GM20431 (cell line): ENCODE data around the gene IQCE.
"Not testable (repeated sequence)": the region's sequence is repeated elsewhere in the genome, so short reads cannot be mapped to it uniquely, and the experiment has no call there.

Experiments used
- in situ Hi-C: fragments of 300-500 bp; cut with MseI, MboI; formaldehyde crosslinking; loops from one replicate; pipeline ENCODE4 v1.15.0; 2020; ENCODE audit warnings: low sequenced_read_pairs; ENCODE audit not compliant: unreplicated experiment

The IQCE gene

GRCh38 chr7:2551418-2551817 lies 7.4 kb upstream of the IQCE start:
- in situ Hi-C loops = no loop called here

GRCh38 chr7:2553108-2553507 lies 5.7 kb upstream of the IQCE start:
- in situ Hi-C loops = no loop called here

GRCh38 chr7:2553831-2554581 lies 4.8 kb upstream of the IQCE start:
- in situ Hi-C loops = no loop called here

- in situ Hi-C loops = no loop called here
Measured at GRCh38 chr7:2554661-2555111, 4.1 kb upstream of the IQCE start.

GRCh38 chr7:2555121-2556052 lies 3.4 kb upstream of the IQCE start, which contains the start of gene BRAT1:
BRAT1 (minus strand) TSS chr7:2555524; CDS start chr7:2554431, 1,093 bp downstream.
- in situ Hi-C loops = no loop called here

GRCh38 chr7:2559283-2559950 lies 638 bp downstream of the IQCE start:
- in situ Hi-C loops = no loop called here

GRCh38 chr7:2563955-2564354 lies 5.2 kb downstream of the IQCE start:
- in situ Hi-C loops = not testable (repeated sequence)

GRCh38 chr7:2564970-2565540 lies 6.3 kb downstream of the IQCE start:
- in situ Hi-C loops = no loop called here

- in situ Hi-C loops = no loop called here
Measured at GRCh38 chr7:2566348-2566889, 7.6 kb downstream of the IQCE start.

- in situ Hi-C loops = no loop called here
Measured at GRCh38 chr7:2566890-2567678, 8.3 kb downstream of the IQCE start.

GRCh38 chr7:2567679-2568278 lies 9.0 kb downstream of the IQCE start:
- in situ Hi-C loops = no loop called here

GRCh38 chr7:2568521-2569223 lies 9.9 kb downstream of the IQCE start:
- in situ Hi-C loops = no loop called here

GRCh38 chr7:2569421-2569820 lies 10.6 kb downstream of the IQCE start:
- in situ Hi-C loops = no loop called here

- in situ Hi-C loops = no loop called here
Measured at GRCh38 chr7:2570021-2570420, 11.2 kb downstream of the IQCE start.

GRCh38 chr7:2571409-2571808 lies 12.6 kb downstream of the IQCE start:
- in situ Hi-C loops = no loop called here

- in situ Hi-C loops = no loop called here
Measured at GRCh38 chr7:2572101-2572842, 13.5 kb downstream of the IQCE start.

- in situ Hi-C loops = no loop called here
Measured at GRCh38 chr7:2573761-2574160, 15.0 kb downstream of the IQCE start.
